IMR-90 (cell line): Measurements from ENCODE around the gene STK25. TPM values are rescaled to one million over a fixed set of nuclear protein-coding genes. Genes with fewer than 3 reads are reported as not detected.

Source experiments
- ATAC-seq: fragments of 200-7000 bp; cut with Tn5 transposase; 2 replicates; pipeline ENCODE4 v1.9.1; 2020; ENCODE audit warnings: low read depth, mild to moderate bottlenecking, moderate library complexity
- BruUV-seq: library from RNA; stranded (reverse); fragments of 400-500 nt; replicated peaks from 2 replicates; lab custom pipeline; 2021; lab: Mats Ljungman, UMichigan
- CTCF ChIA-PET: fragments of 300-600 bp; formaldehyde crosslinking; extraction: SDS; loops from one replicate; lab custom pipeline; 2021; ENCODE audit warnings: antibody characterized with exemption; lab: Yijun Ruan, JAX
- POLR2A ChIA-PET: fragments of 300-600 bp; sonication (Branson Sonifier 250); formaldehyde crosslinking; loops from one replicate; lab custom pipeline; 2022; ENCODE audit warnings: antibody characterized with exemption; ENCODE audit not compliant: unreplicated experiment; lab: Charles Lee
- DNase-seq: peaks from one replicate; pipeline ENCODE4 v3.0.0; 2013
- H2AFZ ChIP-seq: replicated peaks from 2 replicates; pipeline ENCODE3; 2013; ENCODE audit warnings: low read length, mild to moderate bottlenecking; ENCODE audit not compliant: poor library complexity
- H2AK5ac ChIP-seq: 2 replicates; pipeline ENCODE4 v1.6.1; 2013; ENCODE audit warnings: low read depth, low read length, inconsistent platforms
- H2AK9ac ChIP-seq: replicated peaks from 2 replicates; pipeline ENCODE3; 2013; ENCODE audit warnings: mild to moderate bottlenecking, low read depth, low read length, moderate library complexity; ENCODE audit not compliant: poor library complexity
- H2BK120ac ChIP-seq: 2 replicates; pipeline ENCODE4 v1.6.1; 2013; ENCODE audit warnings: low read depth, low read length, inconsistent platforms
- H2BK15ac ChIP-seq: 3 replicates; pipeline ENCODE4 v1.6.1; 2013; ENCODE audit warnings: low read depth, low read length, inconsistent platforms
- H2BK20ac ChIP-seq: 2 replicates; pipeline ENCODE4 v1.6.1; 2013; ENCODE audit warnings: low read depth, mild to moderate bottlenecking, inconsistent platforms, low read length, moderate library complexity
- H2BK5ac ChIP-seq: 2 replicates; pipeline ENCODE4 v1.6.1; 2013; ENCODE audit warnings: mild to moderate bottlenecking, low read depth, low read length, inconsistent platforms; ENCODE audit not compliant: poor library complexity, severe bottlenecking
- H3K14ac ChIP-seq: replicated peaks from 2 replicates; pipeline ENCODE4 v1.6.1; 2013; ENCODE audit warnings: low read depth, low read length, inconsistent platforms
- H3K18ac ChIP-seq: 2 replicates; pipeline ENCODE4 v1.6.1; 2013; ENCODE audit warnings: low read depth, low read length, control low read depth
- H3K23ac ChIP-seq: 2 replicates; pipeline ENCODE4 v1.6.1; 2013; ENCODE audit warnings: low read depth, low read length, inconsistent platforms
- H3K27ac ChIP-seq: 2 replicates; pipeline ENCODE4 v1.5.1; 2013; ENCODE audit warnings: mild to moderate bottlenecking, control low read depth, low read length; ENCODE audit not compliant: insufficient read depth
- H3K27me3 ChIP-seq: 2 replicates; pipeline ENCODE4 v1.6.1; 2013; ENCODE audit warnings: low read length; ENCODE audit not compliant: control insufficient read depth, insufficient read depth
- H3K36me3 ChIP-seq: 2 replicates; pipeline ENCODE4 v1.6.1; 2013; ENCODE audit warnings: low read length, mixed read lengths; ENCODE audit not compliant: control insufficient read depth, insufficient read depth
- H3K4ac ChIP-seq: 2 replicates; pipeline ENCODE4 v1.6.1; 2013; ENCODE audit warnings: low read depth, low read length, inconsistent platforms
- H3K4me1 ChIP-seq: 2 replicates; pipeline ENCODE4 v1.6.1; 2013; ENCODE audit warnings: low read length, mixed read lengths; ENCODE audit not compliant: control insufficient read depth, insufficient read depth
- H3K4me2 ChIP-seq: 2 replicates; pipeline ENCODE4 v1.6.1; 2013; ENCODE audit warnings: low read depth, mild to moderate bottlenecking, control low read depth, low read length, moderate library complexity
- H3K4me3 ChIP-seq: 2 replicates; pipeline ENCODE4 v1.5.1; 2013; ENCODE audit warnings: low read depth, mild to moderate bottlenecking, control low read depth, low read length, moderate library complexity; ENCODE audit not compliant: insufficient read depth
- H3K56ac ChIP-seq: 2 replicates; pipeline ENCODE4 v1.6.1; 2013; ENCODE audit warnings: low read length, inconsistent platforms; ENCODE audit not compliant: insufficient read depth; ENCODE audit errors: extremely low read depth
- H3K79me1 ChIP-seq, 2 experiments: 2 replicates each; pipeline ENCODE4 v1.6.1; 2013; ENCODE audit warnings: low read length in 2 of 2, inconsistent platforms in 1 of 2, low read depth in 1 of 2
- H3K9ac ChIP-seq: 2 replicates; pipeline ENCODE4 v1.6.1; 2013; ENCODE audit warnings: low read depth, low read length, control low read depth
- H3K9me1 ChIP-seq: 2 replicates; pipeline ENCODE4 v1.6.1; 2013; ENCODE audit warnings: low read length, inconsistent platforms; ENCODE audit not compliant: insufficient read depth
- H3K9me3 ChIP-seq: 2 replicates; pipeline ENCODE4 v1.6.1; 2013; ENCODE audit warnings: low read length; ENCODE audit not compliant: control insufficient read depth, insufficient read depth
- H4K20me1 ChIP-seq: 2 replicates; pipeline ENCODE4 v1.6.1; 2013; ENCODE audit warnings: low read length, inconsistent platforms; ENCODE audit not compliant: insufficient read depth
- H4K5ac ChIP-seq: 2 replicates; pipeline ENCODE4 v1.6.1; 2013; ENCODE audit warnings: mild to moderate bottlenecking, low read depth, low read length, control low read depth
- H4K8ac ChIP-seq, 2 experiments: 2 replicates each; pipeline ENCODE4 v1.6.1; 2013; ENCODE audit warnings: low read depth in 2 of 2, low read length in 2 of 2, control low read depth in 1 of 2, inconsistent platforms in 1 of 2
- H4K91ac ChIP-seq: 2 replicates; pipeline ENCODE4 v1.6.1; 2013; ENCODE audit warnings: low read depth, low read length, inconsistent platforms; ENCODE audit not compliant: insufficient read depth
- BHLHE40 ChIP-seq: fragments of 150-350 bp; IDR thresholded peaks from 2 replicates; pipeline ENCODE4 v1.6.1; 2016; ENCODE audit warnings: mild to moderate bottlenecking, low read depth, low read length
- CEBPB ChIP-seq: IDR thresholded peaks from 2 replicates; pipeline ENCODE4 v1.6.1; 2012; ENCODE audit warnings: low read depth, low read length, improper control_type of control experiment
- CHD1 ChIP-seq: IDR thresholded peaks from 2 replicates; pipeline ENCODE4 v1.6.1; 2012; ENCODE audit warnings: low read depth, low read length, improper control_type of control experiment
- CTCF ChIP-seq: conservative IDR thresholded peaks from 2 replicates; pipeline ENCODE4 v1.5.1; 2012; ENCODE audit warnings: mild to moderate bottlenecking, low read depth, low read length, improper control_type of control experiment
- FOS ChIP-seq: fragments of 150-350 bp; IDR thresholded peaks from 2 replicates; pipeline ENCODE4 v1.6.1; 2016; ENCODE audit warnings: low read depth, low read length
- MAFK ChIP-seq: IDR thresholded peaks from 2 replicates; pipeline ENCODE4 v1.6.1; 2012; ENCODE audit warnings: low read depth, low read length, improper control_type of control experiment
- MAZ ChIP-seq: IDR thresholded peaks from 2 replicates; pipeline ENCODE4 v1.6.1; 2012; ENCODE audit warnings: low read depth, mild to moderate bottlenecking, low read length, improper control_type of control experiment, moderate library complexity, borderline replicate concordance
- MXI1 ChIP-seq: IDR thresholded peaks from 2 replicates; pipeline ENCODE4 v1.6.1; 2012; ENCODE audit warnings: low read depth, mild to moderate bottlenecking, low read length, moderate library complexity, borderline replicate concordance
- NFE2L2 ChIP-seq: fragments of 150-350 bp; IDR thresholded peaks from 2 replicates; pipeline ENCODE4 v1.6.1; 2016; ENCODE audit warnings: low read depth, mild to moderate bottlenecking, low read length
- POLR2A ChIP-seq: IDR thresholded peaks from 2 replicates; pipeline ENCODE4 v1.6.1; 2012; ENCODE audit warnings: mild to moderate bottlenecking, low read depth, low read length
- RAD21 ChIP-seq: IDR thresholded peaks from 2 replicates; pipeline ENCODE4 v1.6.1; 2012; ENCODE audit warnings: low read length, improper control_type of control experiment
- RCOR1 ChIP-seq: IDR thresholded peaks from 2 replicates; pipeline ENCODE4 v1.6.1; 2012; ENCODE audit warnings: mild to moderate bottlenecking, low read length, improper control_type of control experiment; ENCODE audit not compliant: insufficient replicate concordance
- RFX5 ChIP-seq: IDR thresholded peaks from 2 replicates; pipeline ENCODE4 v1.8.0; 2012; ENCODE audit warnings: low read depth, mild to moderate bottlenecking, low read length, moderate library complexity
- SMC3 ChIP-seq: fragments of 150-350 bp; IDR thresholded peaks from 2 replicates; pipeline ENCODE4 v1.6.1; 2016; ENCODE audit warnings: low read depth, mild to moderate bottlenecking, antibody characterized with exemption, low read length, moderate library complexity
- USF2 ChIP-seq: fragments of 150-350 bp; IDR thresholded peaks from 2 replicates; pipeline ENCODE4 v1.6.1; 2017; ENCODE audit warnings: mild to moderate bottlenecking, antibody characterized with exemption, low read length, low read depth
- WGBS, 2 experiments: methylation state at CpG; one replicate each; pipeline versions ENCODE4 v1.1.5 to v1.1.7; 2013; ENCODE audit warnings: missing lambda C conversion rate in 2 of 2; ENCODE audit not compliant: insufficient read length in 1 of 2; ENCODE audit errors: extremely low coverage in 2 of 2; 5-methylcytosine and 5-hydroxymethylcytosine counted together
- dilution Hi-C: fragments of 300-500 bp; cut with HindIII; formaldehyde crosslinking; loops from one replicate; pipeline ENCODE4 v1.14.3; 2018; ENCODE audit warnings: low sequenced_read_pairs; ENCODE audit not compliant: unreplicated experiment
- in situ Hi-C: fragments of 300-500 bp; cut with MboI; formaldehyde crosslinking; loops from 3 replicates; pipeline ENCODE4 v1.14.3; 2019; ENCODE audit warnings: low sequenced_read_pairs, inconsistent platforms, mixed read lengths
- intact Hi-C: fragments of 100-400 bp; cut with micrococcal nuclease; formaldehyde crosslinking; loops from 2 replicates; pipeline ENCODE4 v1.10.0; 2022
- polyA plus RNA-seq, 3 experiments: library from polyadenylated mRNA; depleted of rRNA; stranded (reverse); fragments of >200 nt; gene quantifications; 2 replicates each; pipeline ENCODE4 v1.2.3, GENCODE V29; 2012; ENCODE audit warnings: low replicate concordance in 1 of 3
- total RNA-seq: library from RNA; depleted of rRNA; stranded (reverse); fragments of >200 nt; gene quantifications from 2 replicates; pipeline ENCODE4 v1.2.3, GENCODE V29; 2012
- TF ChIP-seq, protein P1 (sequence below): fragments of 150-350 bp; IDR thresholded peaks from 2 replicates; pipeline ENCODE4 v1.6.1; 2016; ENCODE audit warnings: low read depth, mild to moderate bottlenecking, low read length, moderate library complexity, borderline replicate concordance

The STK25 gene
- total and polyA plus RNA-seq, 2 of the 4 experiments (the other 2 are of a cell fraction): 258 to 392 TPM

GRCh38 chr2:241534293-241534692 lies 25.9 kb upstream of the STK25 start:
- ATAC-seq (no peak), DNase-seq (no peak)
- no peak overlapping the region for H4K8ac ChIP-seq
- no peak overlapping the region for H3K27ac ChIP-seq
- POLR2A ChIA-PET: no interaction called here
- H2BK15ac ChIP-seq: no peak overlapping the region
- H3K18ac ChIP-seq: no peak overlapping the region
- H3K23ac ChIP-seq: no peak overlapping the region
- no peak overlapping the region for H2BK5ac ChIP-seq
- no peaks in the 10 kb centered on the region for H3K4me1 ChIP-seq
- H3K9me1 ChIP-seq: no peaks in the 10 kb centered on the region
- H3K4me2 ChIP-seq: no peak overlapping the region
- H3K36me3 ChIP-seq: no peaks in the 10 kb centered on the region
- no TSS peak for BruUV-seq
- H3K27me3 ChIP-seq: peaks cover 25% of the 10 kb centered on the region
- in situ Hi-C loops: no loop called here
- no peak overlapping the region for H2BK20ac ChIP-seq
- H2AK5ac ChIP-seq: no peak overlapping the region
- H3K4ac ChIP-seq: no peak overlapping the region
- H2AFZ ChIP-seq: peak overlapping the region; percentile 17
- no peak overlapping the region for H3K9ac ChIP-seq
- intact Hi-C loops: no loop called here
- no peak overlapping the region for H4K91ac ChIP-seq
- H3K14ac ChIP-seq: no peak overlapping the region
- no peak overlapping the region for H2BK120ac ChIP-seq
- H4K20me1 ChIP-seq: no peaks in the 10 kb centered on the region
- TF ChIP-seq CTCF: no peak
- TF ChIP-seq MAFK: no peak
- TF ChIP-seq BHLHE40: no peak
- TF ChIP-seq CHD1: no peak
- no peak for TF ChIP-seq CEBPB
- no peak for TF ChIP-seq SMC3
- TF ChIP-seq RFX5: no peak
- no peak for TF ChIP-seq MXI1
- no peak for TF ChIP-seq FOS
- TF ChIP-seq USF2: no peak
- TF ChIP-seq MAZ: no peak
- no peak for TF ChIP-seq RAD21
- TF ChIP-seq RCOR1: no peak
- no peak for TF ChIP-seq NFE2L2
- TF ChIP-seq POLR2A: no peak
- TF ChIP-seq, protein P1, sequence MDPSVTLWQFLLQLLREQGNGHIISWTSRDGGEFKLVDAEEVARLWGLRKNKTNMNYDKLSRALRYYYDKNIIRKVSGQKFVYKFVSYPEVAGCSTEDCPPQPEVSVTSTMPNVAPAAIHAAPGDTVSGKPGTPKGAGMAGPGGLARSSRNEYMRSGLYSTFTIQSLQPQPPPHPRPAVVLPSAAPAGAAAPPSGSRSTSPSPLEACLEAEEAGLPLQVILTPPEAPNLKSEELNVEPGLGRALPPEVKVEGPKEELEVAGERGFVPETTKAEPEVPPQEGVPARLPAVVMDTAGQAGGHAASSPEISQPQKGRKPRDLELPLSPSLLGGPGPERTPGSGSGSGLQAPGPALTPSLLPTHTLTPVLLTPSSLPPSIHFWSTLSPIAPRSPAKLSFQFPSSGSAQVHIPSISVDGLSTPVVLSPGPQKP: no peak
- CTCF ChIA-PET: no interaction called here
- no peak overlapping the region for H2AK9ac ChIP-seq
- no peak overlapping the region for H4K5ac ChIP-seq
- H3K4me3 ChIP-seq: no peak overlapping the region
- no peak overlapping the region for H3K56ac ChIP-seq
- H3K79me1 ChIP-seq: no peaks in the 10 kb centered on the region
- dilution Hi-C loops: no loop called here
- no peaks in the 10 kb centered on the region for H3K9me3 ChIP-seq
- 83% methylated on average over 7 of the region's 7 CpGs; no CpG with 5 or more reads in 1 of the 2 experiments for WGBS, 2 experiments
